Raji (cell line): ENCODE measurements around the gene DNM1.

ENCODE experiments used
- POLR2A ChIP-seq: IDR thresholded peaks from 2 replicates; pipeline ENCODE4 v1.6.1; 2011; ENCODE audit warnings: low read depth, low read length, control low read depth; ENCODE audit not compliant: insufficient read depth

Gene DNM1

GRCh38 chr9:128169492-128169891, 33.7 kb upstream of the DNM1 start:
- no peak for TF ChIP-seq POLR2A

DNA sequence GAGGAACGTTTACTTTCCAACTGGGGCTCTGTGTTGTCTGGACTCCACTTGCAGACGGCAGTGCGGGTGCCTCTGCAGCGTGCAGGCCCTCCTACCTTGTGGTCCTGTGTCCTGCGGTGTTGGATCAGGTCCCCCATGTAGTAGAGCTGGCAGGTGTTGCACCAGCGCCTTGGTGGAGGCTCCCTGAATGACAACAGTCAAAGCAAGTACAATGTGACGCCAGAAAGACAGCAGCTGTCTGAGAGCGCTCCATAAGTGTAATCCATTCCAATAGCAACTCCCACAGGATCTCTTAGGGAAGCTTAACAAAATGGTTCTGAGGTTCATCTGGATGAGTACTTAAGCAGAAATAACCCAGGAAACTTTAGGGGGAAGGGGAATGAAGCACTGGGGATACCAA, 33.3 kb upstream of the DNM1 start:
- no peak for TF ChIP-seq POLR2A

DNA sequence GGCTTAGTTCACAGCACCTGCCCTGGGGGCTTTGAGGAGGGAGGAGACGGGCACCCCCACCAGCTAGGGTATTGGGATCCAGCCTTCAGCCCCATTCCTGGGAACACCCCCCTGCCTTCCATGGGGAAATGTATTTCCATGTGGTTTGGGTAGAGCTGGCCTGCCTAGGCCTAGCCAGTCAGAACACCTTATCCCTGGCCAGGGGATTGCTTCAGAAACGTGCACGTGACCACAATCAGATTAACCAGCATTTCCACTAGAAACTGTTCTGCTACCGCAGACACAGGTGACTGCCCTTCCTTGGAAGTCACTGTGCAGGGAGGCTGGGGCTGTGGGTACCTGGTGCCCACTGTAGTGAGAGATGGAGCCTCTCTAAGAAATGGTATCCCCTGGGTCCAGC, 29.1 kb upstream of the DNM1 start:
- TF ChIP-seq POLR2A: no peak

- no peak for TF ChIP-seq POLR2A
Measured at GRCh38 chr9:128175102-128175563, 28.0 kb upstream of the DNM1 start.

- no peak for TF ChIP-seq POLR2A
Measured at GRCh38 chr9:128175726-128176125, 27.5 kb upstream of the DNM1 start.

DNA sequence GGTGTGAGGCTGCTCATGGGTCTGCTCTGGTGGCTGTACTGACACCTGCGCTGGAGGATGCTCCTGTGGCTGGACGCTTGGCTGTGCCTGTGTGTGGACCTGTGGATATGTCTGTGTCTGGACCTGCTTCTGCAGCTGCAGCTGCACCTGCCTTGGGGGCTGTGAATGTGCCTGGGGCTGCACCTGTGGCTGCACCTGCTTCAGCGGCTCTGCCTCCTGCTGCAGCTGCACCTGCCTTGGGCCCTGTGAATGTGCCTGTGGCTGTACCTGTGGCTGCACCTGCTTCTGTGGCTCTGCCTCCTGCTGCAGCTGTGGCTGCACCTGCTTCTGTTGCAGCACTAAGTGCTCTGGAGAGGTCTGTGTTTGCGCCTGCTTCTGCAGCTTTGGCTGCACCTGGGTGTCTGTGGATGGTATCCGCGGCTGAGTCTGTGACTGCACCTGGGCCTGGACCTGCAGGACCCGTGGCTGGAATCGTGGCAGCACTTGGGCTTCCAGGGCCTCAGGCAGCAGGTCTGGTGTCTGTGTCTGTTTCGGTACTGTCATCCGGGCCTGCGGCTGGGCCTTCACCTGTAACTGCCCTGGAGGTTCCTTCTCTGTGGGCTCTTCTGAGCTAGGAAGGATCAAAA, 24.3 kb upstream of the DNM1 start:
- TF ChIP-seq POLR2A: no peak

- TF ChIP-seq POLR2A: no peak
Measured at GRCh38 chr9:128180001-128180400, 23.2 kb upstream of the DNM1 start.

GRCh38 chr9:128180447-128180846, 22.7 kb upstream of the DNM1 start:
- TF ChIP-seq POLR2A: no peak

DNA sequence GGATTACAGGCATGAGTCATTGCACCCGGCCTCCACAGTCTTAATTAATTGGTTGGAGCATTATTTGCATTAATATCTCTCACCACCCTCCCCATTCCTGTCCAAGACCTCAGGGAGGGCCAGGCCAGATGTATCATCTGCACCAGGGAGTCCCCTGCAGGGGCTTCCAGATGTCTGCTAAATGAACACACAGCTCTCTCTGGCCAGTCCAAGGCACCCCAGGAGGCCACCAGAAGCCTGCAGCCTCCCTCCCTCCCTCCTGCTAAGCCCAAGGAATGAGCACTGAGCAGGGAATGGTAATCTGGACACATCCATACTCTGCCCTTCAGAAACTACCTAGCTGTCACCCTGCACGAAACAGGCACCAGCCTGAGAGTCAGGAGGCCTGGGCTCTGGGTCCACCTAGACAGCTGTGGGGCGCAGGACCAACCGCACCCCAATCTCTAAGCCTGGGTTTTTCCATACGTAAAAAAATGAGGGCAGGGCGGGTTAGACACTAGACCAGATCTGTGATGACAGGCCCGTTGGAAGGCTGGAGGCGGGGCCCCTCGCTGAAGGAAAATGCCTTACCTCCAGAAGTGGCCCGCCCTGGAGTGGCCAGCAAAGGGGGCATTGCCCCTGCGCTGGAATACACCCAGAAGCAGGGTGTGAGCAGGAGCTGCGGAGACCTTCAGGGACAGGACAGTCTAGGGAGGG, 20.1 kb upstream of the DNM1 start:
- TF ChIP-seq POLR2A: no peak

DNA sequence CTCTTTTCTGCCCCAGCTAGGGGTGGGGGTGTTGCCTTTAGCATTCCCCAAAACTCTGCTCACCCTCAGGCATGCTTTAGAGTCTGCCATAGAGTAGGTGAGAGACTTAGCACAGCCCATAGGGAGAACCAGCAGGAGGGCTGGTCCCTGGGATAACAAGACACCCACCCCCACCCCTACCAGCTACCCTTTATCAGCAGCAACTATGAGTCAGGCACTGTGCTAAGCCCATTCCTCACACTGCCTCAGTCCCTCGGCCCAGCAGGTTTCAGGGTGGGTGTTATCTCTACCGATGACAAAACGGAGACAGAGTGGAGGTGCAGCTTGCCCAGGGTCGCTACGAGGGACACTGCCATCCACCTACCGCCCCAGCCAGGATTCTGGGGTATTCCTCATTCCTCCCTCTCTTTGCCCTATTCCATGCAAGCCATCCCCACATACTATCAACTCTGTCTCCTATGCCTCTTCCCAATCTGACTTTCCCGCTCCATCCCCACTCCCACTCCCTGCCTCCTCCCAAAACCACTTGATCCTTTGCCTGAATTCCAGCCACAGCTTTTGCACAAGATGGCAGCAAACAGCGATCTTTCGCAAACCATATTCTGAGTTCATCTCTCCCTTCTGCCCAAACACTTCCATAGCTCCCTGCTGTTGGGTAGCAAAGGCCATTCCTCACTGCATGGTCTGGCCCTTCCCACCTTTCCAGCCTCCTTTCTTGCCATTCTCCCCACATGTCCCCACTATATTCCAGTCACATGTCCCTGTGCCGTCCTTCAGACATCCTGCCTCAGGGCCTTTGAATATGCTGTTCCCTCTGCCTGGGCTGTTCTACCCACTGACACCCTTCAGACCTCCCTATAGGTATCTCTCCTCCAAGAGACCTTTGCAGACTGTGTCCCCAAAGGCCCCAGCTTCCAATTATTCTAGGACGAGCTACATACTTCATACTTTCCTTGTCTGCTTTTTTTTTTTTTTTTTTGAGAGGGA, 16.9 kb upstream of the DNM1 start:
- TF ChIP-seq POLR2A: no peak

DNA sequence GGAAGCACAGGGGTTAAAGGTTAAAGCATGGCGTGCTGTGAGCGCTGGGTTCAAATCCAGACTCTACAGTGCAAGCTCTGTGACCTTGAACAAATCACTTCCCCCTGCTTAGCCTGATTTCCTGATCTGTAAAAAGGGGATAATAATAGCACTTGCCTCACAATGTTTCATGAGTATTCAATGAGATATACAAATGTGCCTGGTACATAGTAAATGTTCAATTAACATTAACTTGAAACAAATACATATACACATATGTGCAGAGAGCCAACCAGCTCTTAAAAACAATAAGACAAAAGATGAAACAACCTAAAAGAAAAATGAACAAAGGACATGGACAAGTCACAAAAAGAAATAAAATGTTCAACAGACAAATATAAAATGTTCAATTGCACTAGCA, 15.8 kb upstream of the DNM1 start:
- TF ChIP-seq POLR2A: no peak

- no peak for TF ChIP-seq POLR2A
Measured at GRCh38 chr9:128188209-128188608, 15.0 kb upstream of the DNM1 start.

DNA sequence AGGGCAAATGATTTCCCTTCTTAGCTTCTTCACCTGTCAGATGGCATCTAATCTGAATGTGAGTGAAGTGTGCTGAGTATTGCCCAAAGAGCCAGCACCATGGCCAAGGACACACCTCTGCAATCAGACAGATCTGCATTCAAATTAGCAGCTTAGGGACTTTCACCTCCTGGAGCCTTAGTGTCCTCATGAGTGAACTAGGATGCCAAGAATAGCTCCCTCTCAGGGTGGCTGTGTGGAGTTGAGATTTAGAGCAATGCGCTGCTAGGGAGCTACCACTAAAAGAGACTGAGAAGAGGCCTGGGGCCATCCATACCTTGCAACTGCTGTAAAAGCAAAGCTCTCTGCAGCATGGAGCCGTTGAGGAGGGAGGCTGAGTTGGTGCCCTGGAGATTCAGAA, 13.2 kb upstream of the DNM1 start:
- no peak for TF ChIP-seq POLR2A

GRCh38 chr9:128190516-128191405, 12.4 kb upstream of the DNM1 start:
- no peak for TF ChIP-seq POLR2A
